Lower leg skin (tissue), 3 donors: ENCODE results near the gene CNOT4.

Source experiments
- CTCF ChIP-seq, 3 donors: fragments of 450-650 bp; IDR thresholded peaks; one replicate each; pipeline ENCODE4 v1.5.1; 2016; ENCODE audit warnings: antibody characterized with exemption in 3 of 3, mild to moderate bottlenecking in 3 of 3, moderate library complexity in 2 of 3
- POLR2A ChIP-seq, 2 donors: fragments of 450-650 bp; IDR thresholded peaks; one replicate each; pipeline ENCODE4 v1.6.1; 2016 to 2017; ENCODE audit warnings: antibody characterized with exemption in 2 of 2, mild to moderate bottlenecking in 1 of 2, moderate library complexity in 1 of 2

- TF ChIP-seq CTCF (IDR thresholded peaks at IDR 0.05) = no peak
- TF ChIP-seq POLR2A (IDR thresholded peaks at IDR 0.05) = no peak
Measured at GRCh38 chr7:135372222-135372621, 137.7 kb downstream of the CNOT4 start.
